GM18499 (cell line): Measurements from ENCODE around the gene EXOC4.
"Not testable (repeated sequence)": the region's sequence is repeated elsewhere in the genome, so short reads cannot be mapped to it uniquely, and the experiment has no call there.

Experiments used
- ATAC-seq: cut with Tn5 transposase; IDR thresholded peaks from one replicate; pipeline ENCODE4 v1.9.1; 2021; ENCODE audit warnings: moderate number of reproducible peaks; ENCODE audit not compliant: insufficient read depth, unreplicated experiment

Gene EXOC4

DNA sequence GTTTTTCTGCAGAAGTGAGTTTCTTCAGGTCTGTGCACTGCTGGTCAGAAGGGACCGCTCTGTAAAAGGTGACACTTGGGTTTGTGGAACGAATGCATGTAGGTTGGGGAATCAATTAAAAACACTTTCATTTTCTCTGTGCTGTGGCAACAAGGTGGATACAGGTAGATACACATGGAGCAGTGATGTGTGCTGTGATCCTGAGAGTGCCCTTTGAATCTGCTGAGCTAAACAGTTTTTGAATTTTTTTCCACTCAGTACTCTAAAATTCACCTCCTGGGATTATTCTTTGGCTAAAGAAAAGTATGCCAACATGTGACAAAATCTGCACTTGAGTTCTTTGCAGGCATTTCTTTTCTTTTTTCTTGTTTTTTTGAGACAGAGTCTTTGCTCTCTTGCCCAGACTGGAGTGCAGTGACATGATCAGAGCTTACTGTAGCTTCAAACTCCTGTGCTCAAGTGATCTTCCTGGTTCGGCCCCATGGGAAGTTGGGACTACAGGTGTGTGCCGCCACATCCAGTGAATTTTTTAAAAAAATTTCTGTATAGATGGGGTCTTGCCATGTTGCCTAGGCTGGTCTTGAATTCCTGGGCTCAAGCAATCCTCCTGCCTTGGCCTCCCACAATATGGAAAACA is 338.9 kb downstream of the EXOC4 start:
- ATAC-seq: no peak

DNA sequence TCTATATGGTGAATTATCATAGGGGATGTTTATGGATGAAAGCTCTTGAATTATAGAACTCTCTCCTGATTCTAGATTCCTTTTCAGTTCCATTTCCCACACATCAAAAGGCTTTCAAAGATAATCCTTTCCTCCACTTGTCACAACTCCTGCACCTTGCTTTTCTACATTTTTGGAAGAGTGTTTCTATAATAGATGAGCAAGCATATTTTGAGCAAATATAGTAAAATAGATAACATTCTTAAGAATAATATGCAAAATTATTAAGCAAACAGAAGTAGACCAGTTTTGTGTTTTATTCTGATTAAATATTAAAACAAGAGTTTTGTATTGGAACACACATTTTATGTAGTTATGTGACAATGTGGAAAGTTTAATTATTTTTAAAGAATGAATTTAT is 340.7 kb downstream of the EXOC4 start:
- no peak for ATAC-seq

DNA sequence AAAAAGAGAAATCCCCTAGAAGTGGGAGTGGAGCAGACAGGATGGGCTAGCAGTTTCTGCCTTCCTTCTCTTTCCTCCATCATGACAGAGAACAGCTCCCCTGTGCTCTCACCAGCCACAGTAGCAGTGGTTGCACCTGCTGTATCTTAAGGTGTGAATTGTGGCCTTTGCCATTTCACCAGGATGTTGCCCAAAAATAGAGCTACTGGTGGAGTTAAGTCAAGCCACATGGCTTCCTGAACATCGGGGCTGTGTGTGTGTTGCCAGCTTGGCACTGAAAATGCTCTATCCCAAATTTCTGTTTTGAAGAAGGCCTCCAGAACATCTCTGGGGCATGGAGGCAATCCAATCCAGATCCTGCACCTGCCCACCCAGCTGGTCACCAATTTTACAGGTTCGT is 348.7 kb downstream of the EXOC4 start:
- ATAC-seq: no peak

DNA sequence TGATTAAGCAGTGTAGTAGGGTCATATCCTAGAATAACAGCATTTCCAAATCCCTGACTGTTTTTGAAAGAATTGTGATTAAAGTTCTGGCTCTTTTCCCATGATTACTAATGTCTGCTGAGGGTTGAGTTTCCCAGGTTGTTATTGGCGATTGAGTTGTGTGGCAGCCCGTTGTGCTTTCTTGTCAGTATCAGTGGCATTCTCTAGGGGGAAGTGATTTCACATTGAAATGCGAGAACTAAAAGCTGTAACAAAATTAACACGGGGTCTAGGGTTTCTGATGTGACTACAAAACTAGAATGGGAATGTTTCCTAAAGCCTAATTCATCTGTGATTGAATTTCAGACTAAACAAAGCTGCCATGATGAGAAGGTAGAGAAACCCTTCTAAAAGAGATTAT is 349.4 kb downstream of the EXOC4 start:
- no peak for ATAC-seq

DNA sequence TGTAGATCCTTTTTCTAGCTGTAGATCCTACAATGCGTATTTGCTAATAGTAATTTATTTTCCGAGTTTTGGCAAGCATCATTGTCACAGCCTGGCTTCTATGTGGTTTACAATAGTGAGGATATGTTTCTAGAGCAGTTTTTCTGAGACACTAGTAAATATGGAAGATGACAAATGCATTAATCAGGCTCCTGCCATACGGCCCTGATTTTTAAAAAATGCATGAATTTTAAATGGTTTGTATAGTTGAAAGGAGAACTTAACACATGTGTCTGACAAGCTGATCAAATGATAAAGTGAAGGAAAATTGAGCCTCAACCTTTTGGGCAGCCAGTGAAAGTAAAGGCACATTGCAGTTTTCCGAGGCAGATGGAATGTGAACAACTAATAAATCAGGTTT is 354.1 kb downstream of the EXOC4 start:
- no peak for ATAC-seq

DNA sequence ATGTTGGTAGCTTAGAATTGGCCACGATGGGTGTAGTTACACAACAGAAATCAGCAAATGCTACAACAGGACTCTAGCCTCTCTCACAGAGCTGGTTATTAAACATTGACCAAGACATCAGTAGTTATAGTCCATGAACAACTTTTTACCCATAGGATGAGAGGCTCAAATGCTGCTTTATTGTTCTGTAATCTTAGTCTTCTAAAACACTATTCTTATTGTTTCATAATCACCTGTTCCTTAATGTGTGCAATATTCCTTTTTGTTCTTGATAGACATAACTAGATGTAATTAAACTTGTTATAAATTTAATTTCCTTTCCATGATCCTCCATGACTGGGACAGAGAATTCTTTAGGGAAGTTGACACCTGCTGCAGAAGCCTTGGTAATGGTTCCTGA is 356.9 kb downstream of the EXOC4 start:
- ATAC-seq: no peak

DNA sequence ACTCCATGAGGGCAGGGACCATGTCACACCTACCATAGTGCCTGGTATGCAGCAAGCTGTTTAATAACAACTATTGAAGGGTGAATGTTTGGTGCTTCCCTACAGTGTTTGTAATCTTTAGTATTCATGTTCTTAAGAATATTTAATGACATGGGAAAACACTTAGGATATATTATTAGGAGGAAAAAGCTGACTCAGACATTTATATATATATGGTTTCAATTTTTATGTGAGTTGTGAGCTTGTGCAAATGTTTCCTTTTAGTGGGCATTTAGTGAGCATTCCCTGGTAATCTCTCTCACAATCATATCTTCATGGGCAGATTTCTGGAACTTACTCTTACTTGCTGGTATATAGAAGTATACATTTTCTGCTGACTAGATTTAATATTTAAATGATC is 359.1 kb downstream of the EXOC4 start:
- no peak for ATAC-seq

DNA sequence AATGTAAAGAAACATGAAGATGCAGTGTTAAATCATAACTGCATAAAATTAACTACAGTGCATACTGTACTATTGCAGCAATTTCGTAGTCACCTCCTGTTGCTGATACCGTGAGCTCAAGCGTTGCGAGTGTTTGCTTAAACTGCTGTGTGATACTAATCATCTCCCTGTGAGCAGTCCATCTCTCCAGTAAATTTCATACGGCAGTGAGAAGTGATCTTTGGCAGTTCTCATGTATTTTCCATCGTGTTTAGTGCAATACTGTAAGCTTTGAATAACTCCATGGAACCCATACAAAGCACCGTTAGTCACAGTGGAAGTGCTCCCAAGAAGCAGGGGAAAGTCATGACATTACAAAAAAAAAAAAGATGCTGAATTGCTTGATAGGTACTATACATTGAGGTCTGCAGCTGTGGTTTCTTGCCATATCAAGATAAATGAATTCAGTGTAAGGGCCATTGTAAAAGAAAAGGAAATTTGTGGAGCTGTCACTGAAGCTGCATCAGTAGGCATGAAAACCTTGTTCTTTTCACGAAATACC is 360.4 kb downstream of the EXOC4 start:
- no peak for ATAC-seq

DNA sequence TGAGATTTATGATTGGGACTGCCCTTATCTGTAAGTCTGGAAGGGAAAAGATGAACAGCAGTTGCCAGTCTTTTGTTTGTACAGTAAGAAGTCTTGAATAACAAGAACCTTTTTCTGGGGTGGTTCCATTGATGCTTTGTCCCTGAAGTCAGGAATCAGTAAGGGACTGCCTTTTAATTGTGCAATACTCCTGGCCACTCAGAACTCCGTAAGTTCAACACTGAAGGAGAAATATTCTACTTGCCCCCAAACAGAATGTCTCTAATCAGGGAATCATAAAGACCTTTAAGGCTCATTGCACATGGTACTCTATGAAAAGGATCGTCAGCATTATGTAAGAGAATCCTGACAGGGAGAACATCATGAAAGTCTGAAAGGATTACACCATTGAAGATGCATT is 361.4 kb downstream of the EXOC4 start:
- ATAC-seq: no peak

DNA sequence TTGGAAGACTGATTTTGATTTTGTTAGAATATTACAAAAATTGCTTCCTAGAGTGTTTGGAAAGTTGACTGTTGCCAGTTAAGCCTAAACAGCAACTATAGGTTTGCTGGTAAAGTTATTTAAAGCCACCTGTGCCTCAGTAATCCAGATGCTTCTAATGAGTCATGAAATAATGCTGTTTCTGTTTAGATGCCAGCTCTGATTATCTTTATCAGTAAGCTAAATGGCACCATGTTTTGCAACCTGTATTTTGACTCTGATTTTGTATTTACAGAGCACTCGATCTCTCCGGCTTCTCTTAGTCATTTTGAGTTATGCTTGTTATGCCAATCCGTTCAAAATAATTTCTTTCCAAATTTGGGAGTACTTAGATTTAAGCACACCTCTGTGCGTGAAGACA is 366.1 kb downstream of the EXOC4 start:
- no peak for ATAC-seq

DNA sequence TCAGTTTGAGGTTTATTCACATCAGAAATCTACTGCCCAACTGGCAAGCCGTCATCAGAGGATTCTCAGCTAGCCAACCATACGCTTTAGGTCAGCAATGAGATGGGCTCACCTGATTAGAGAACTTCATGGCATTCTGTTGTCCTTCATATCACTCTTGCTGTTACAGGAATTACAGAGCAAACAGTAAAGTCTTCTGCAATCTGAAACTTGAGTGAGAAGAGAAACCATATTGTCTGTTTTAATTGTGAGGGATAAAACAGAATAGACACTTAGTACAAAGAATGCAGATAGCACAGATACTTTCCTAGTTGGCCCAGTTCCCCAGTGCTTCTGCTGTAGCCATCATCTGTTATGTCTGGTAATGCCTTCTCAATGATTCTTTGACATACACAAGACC is 366.6 kb downstream of the EXOC4 start:
- ATAC-seq: no peak

DNA sequence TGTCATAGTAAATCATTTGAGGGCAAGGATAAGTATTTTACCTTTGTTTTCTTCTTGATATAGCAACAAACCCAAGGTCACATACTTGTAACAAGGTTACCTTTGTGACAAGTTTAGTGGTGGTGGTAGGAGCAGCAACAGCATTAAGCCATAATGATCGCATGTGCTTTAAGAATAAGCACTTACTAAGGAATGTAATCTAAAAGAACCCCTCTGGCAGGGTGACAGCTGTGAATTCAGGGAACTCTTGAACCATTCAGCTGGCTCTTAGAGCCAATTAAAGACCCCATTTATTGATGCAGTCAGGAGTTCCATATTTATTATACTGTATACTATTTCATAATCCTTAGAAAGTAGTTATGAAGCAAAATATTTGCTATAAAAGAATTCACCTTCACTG is 370.8 kb downstream of the EXOC4 start:
- no peak for ATAC-seq

DNA sequence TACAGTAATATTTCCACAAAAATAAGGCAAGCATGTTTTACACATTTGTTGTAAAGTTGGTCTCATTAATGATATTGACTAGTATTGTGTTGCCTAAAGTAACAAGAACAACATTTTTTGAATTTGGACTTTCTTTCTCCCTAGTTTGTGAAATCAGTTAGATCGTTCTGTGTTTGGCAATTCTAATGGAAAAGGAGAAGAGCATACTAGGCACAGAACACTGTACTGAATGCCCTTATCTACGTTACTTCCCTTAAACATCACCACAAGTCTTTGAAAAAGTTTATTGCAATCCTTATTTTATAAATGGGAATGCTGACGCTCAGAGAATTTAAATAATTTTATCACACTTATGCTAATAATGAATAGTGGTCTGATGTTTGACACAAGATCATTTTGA is 372.2 kb downstream of the EXOC4 start:
- no peak for ATAC-seq

DNA sequence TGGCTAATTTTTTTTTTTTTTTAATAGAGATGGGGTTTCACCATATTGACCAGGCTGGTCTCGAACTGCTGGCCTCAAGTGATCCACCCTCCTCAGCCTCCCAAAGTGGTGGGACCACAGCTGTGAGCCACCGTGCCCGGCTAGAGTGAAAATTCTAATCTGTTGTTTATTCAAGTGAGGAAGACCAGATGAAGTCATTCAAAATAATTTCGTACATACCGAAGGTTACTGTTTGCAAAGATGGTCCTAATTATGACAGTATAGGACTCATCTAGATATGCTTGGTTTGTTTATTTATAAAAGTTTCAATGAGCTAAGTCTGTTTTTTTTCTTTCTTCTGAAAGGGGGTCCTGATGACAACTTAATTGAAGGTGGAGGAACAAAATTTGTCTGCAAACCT is 376.8 kb downstream of the EXOC4 start:
- no peak for ATAC-seq

DNA sequence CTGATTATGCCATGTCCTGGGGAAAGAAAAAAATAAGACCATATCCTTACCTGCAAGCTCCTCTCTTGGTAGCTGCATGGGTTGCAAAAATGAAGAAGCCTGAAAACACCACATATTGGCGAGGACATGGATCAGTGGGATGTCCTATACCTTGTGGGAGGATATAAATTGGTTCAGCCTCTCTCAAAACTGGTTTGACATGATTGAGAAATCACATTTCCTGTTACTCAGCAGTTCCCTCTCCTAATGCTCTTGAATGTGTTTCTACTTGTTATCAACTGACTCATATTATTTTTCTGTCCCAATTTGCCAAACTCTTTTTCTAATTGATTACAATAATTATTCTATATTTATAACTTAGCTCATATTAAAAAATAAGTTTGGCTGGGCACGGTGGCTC is 380.2 kb downstream of the EXOC4 start:
- no peak for ATAC-seq

DNA sequence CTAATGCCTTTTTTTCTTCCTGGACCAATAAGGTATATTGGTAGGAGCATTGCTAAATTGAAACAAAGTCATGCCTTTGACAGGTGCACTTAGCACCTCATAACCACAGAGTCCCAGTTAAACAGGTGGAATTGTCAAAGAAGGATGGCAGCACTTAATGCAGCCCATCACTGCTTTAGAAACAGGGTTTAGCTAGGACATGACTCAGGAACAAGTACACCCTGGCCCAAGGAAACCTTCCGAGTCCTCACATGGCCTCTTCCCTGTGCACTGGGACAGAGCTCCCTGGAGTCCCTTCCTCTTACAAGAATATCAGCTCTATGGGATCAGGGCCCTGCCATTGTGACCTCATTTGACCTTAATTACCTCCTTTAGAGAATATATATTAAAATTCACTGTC is 382.7 kb downstream of the EXOC4 start:
- no peak for ATAC-seq

DNA sequence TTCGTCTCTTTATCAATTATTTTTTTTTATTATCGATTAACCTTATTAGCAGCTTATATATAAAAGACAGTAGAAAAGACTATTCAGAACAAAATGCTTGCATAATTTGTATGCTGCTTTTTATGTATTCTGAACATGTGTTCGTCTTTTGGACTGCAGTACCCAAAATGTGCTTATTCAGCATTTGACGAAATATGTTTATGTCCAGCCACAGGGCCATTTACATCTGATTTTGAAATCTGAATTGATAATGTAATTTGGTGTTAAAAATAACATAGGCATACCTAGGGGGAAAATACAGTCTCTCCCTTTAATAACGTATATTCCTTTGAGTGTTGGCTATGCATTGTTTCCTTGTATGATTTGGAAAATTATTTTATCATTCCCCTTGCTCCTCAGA is 386.0 kb downstream of the EXOC4 start:
- no peak for ATAC-seq

DNA sequence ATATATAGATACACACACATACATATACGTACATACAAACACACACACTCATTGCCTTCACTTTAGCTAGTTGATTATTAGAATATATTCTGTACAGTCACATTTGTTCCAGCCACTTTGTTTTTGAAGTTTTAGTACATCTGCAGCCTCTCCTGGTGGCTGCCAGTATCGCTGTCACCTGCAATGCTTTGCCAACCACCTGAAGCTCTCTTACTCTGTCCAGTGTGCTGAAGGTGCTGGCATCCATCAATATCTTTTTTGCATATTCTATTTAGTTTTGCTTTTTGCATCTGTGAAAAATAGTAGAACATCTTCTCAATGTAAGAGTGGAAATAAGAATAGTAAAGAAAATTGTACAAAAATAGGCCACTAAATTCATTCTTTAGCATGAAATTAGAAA is 388.6 kb downstream of the EXOC4 start:
- ATAC-seq: no peak

DNA sequence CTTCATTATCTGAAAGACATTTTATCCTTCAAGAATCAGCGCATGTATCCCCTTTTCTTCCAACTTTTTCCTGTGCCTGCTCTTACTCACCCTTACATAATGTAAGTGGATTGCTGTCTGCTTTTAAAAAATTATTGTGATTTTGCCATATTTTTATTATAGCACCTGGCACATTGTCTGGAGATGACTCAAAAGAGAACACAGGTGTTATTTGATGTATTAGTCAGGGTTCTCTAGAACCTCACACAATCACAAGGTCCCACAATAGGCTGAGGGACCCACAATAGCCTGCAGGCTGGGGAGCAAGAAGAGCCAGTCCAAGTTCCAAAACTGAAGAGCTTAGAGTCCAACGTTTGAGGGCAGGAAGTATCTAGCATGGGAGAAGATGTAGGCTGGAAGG is 390.0 kb downstream of the EXOC4 start:
- no peak for ATAC-seq

DNA sequence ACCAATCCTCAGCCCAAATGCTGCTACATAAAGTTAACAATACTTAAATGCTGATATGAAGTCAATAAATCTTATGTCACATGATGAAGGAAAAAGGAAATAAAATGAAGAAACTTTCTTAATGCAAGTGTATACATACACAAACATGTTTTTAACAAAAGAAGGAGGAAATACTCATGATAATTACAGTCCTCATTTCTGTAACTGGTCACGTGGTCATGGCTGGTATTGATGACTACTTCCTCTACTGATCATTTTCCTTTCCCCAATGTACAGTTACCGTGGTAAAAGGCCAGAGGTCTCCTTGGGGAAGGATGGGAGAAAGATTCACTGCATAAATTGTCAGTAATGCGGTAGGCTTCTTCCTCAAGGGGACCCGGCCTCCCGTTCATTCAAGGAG is 390.8 kb downstream of the EXOC4 start:
- ATAC-seq: not testable (repeated sequence)

DNA sequence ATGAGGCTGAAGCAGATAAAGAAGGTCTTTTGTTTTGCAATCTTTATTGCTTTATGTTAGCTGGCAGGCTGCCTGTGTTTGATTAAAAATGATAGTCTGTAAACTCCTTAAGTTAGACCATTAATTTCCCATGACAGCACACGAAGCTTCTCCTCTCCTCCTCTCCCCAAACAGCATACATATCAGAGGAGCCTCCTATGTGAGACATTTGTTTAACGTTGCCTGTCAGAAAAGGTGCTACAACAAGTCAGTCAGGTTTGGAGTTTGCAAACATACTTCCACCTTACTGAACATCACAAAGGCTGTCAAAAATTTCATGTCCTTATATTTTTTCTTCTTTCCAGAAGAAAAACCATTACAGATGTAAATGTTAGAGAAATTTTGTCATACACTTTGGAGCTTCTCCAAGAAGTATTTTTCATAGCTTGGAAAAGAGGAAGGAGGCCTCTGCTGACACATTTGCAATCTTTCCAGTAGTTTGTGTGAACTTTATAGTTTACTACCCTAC is 393.1 kb downstream of the EXOC4 start:
- no peak for ATAC-seq

DNA sequence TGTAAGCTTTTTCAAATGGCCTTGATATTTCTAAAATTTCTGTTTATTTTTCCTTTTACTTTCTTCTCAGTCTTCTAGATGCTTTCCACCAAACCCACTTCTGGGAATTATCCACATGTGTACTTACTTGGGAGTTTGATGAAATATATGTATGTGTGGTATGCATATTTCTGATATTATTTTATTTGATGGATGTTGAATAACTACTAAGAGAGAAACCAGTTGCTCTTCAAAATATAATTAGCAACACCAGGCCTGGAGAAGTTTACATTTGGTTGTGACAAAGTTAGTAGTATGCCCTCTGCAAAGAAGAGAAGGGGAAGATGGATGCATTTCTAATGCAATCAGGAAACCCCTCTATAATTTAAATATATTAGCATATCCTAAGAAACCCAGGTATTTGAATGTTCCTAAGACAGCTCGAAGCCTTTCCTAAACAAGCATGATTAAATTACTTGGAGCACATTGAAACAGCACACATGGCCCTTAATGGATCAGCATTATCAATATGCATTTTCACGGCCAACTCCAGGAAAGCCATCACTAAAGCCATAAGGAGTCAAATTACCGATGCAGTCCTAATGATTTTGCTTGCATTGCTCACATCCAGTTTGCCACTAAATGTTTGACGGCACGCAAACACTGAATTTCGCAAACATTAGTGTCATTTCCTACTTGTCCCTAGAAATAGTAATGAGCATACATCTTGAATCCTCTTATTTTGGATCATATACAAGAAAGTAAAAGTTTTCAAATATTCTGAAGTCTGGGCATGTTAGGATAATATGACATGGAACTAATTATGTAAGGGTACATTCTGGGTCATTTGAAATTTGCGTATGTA is 393.8 kb downstream of the EXOC4 start:
- ATAC-seq: no peak
